ENCODE results near the gene PCGF6.

The PCGF6 gene

DNA sequence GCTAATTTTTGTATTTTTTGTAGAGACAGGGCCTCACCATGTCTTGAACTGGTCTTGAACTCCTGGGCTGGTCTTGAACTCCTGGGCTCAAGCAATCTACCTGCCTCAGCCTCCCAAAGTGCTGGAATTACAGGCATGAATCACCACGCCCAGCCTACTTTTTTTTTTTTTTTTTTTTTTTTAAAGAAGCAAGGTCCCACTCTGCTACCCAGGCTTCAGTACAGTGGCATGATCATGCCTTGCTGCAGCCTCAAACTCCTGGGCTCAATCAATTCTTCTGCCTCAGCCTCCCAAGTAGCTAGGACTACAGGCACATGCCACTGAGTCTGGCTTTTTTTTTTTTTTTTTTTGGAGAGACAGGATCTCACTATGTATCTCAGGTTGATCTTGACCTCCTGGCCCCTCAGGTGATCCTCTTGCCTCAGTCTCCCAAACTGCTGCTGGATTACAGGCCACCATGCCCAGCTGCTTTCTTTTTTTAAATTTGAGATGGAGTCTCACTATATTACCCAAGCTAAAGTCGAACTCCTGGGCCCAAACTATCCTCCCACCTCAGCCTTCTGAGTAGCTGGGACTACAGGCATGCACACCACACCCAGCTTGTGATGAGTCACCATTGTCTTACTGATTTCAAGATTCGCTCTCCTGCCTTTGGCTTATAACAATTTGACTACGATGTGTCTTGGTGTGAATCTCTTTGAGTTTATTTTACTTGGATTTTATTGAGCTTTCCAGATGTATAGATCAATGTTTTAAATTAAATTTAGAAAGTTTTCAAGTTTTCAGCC, 96.2 kb downstream of the PCGF6 start:
- DNase-seq, result no peak

DNA sequence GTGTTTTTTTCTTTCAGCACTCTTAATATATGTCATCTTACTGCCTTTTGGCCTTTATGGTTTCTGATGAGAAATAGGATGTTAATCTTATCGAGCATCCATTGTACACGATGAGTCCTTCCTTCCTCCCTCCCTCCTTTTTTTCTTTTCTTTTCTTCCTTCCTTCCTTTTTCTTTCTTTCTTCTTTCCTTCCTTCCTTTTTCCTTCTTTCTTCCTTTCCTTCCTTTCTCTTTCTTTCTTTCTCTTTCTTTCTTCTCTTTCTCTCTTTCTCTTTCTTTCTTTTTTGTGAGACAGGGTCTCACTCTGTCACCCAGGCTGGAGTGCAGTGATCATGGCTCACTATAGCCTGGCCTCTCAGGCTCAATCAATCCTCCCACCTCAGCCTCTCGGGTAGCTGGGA, 96.8 kb downstream of the PCGF6 start:
- no peak for DNase-seq
